ENCODE results near the gene PCSK2.

The PCSK2 gene

GRCh38 chr20:17502105-17502504 lies 275.3 kb downstream of the PCSK2 start:
- no peak for TF ChIP-seq CTCF (IDR thresholded peaks at IDR 0.05; ENCODE audit: insufficient read depth, low read depth, low read length, missing control alignments)
- H3K4me3 ChIP-seq (ENCODE audit: low read length), result no peak overlapping the region
- no peak for DNase-seq (ENCODE audit: low read depth)

- TF ChIP-seq CTCF (IDR thresholded peaks at IDR 0.05; ENCODE audit: insufficient read depth, low read depth, low read length, missing control alignments), result no peak
- no peak for DNase-seq (ENCODE audit: low read depth)
- H3K4me3 ChIP-seq (ENCODE audit: low read length), result no peak overlapping the region
These were observed 276.6 kb downstream of the PCSK2 start for GRCh38 chr20:17503301-17504065.

GRCh38 chr20:17504066-17504897 lies 277.4 kb downstream of the PCSK2 start:
- H3K4me3 ChIP-seq (ENCODE audit: low read length), result no peak overlapping the region
- TF ChIP-seq CTCF (IDR thresholded peaks at IDR 0.05; ENCODE audit: insufficient read depth, low read depth, low read length, missing control alignments), result no peak
- DNase-seq (ENCODE audit: low read depth), result no peak

- H3K4me3 ChIP-seq (ENCODE audit: low read length), result peak overlapping the region; percentile 22
- TF ChIP-seq CTCF (IDR thresholded peaks at IDR 0.05; ENCODE audit: insufficient read depth, low read depth, low read length, missing control alignments), result peak; percentile 54
- DNase-seq (ENCODE audit: low read depth), result peak; percentile 71
These were observed 278.2 kb downstream of the PCSK2 start for GRCh38 chr20:17504898-17505635.

- H3K4me3 ChIP-seq (ENCODE audit: low read length), result no peak overlapping the region
- DNase-seq (ENCODE audit: low read depth), result peak; percentile 97
- no peak for TF ChIP-seq CTCF (IDR thresholded peaks at IDR 0.05; ENCODE audit: insufficient read depth, low read depth, low read length, missing control alignments)
These were observed 279.0 kb downstream of the PCSK2 start for GRCh38 chr20:17505636-17506517.

GRCh38 chr20:17507032-17507431 lies 280.2 kb downstream of the PCSK2 start:
- TF ChIP-seq CTCF (IDR thresholded peaks at IDR 0.05; ENCODE audit: insufficient read depth, low read depth, low read length, missing control alignments), result no peak
- no peak for DNase-seq (ENCODE audit: low read depth)
- no peak overlapping the region for H3K4me3 ChIP-seq (ENCODE audit: low read length)
